Adrenal gland (tissue), 5 donors: ENCODE results near the gene PTPRN2.

Experiments
- POLR2A ChIP-seq, 2 donors: fragments of 450-650 bp; IDR thresholded peaks; one replicate each; pipeline ENCODE4 v1.6.1; 2017; ENCODE audit warnings: antibody characterized with exemption in 2 of 2, mild to moderate bottlenecking in 2 of 2, moderate library complexity in 1 of 2
- TF ChIP-seq, protein P1 (sequence below), 6 experiments: fragments of 450-650 bp in 4 of 6; fragments of 200-600 bp in 2 of 6; sonication (generic) in 1 of 6; IDR thresholded peaks; 1 replicate in 5 of 6; 2 replicates in 1 of 6; pipeline versions ENCODE4 v1.5.1 to v1.8.0; 2016 to 2021; ENCODE audit warnings: antibody characterized with exemption in 6 of 6, mild to moderate bottlenecking in 2 of 6, moderate library complexity in 1 of 6
- donor health status: DM: no; HTN: no; CAD: no.

DNA sequence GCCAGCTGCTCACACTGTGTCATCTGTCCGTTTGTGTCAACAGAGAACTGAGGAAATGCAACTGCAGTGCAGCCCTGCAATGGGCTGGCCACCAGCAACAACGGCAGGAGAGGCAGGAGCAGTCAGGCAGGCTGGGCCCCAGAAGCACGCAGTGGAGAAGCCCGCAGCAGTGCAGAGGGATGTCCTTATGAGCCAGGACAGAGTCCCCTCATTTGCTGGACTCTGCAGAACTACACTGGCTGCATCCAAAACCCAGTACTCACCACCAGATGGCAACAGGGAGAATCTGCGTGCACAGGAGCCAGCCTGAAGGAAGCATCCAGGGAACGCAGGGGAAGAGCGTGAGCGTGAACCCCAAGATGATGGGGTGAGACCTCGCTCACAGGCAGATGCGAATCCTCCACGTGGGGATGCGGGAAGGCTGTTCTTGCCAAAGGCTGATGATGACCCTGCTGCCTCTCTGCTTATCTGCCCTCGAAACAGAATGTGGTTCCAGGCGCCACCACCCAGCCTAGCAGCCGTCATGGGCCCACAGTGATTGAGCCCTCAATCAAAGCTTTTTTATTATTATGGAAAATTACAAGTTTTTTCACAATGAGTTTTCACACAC is 232.1 kb downstream of the PTPRN2 start:
- no peak for TF ChIP-seq POLR2A (IDR thresholded peaks at IDR 0.05)
- TF ChIP-seq, protein P1, sequence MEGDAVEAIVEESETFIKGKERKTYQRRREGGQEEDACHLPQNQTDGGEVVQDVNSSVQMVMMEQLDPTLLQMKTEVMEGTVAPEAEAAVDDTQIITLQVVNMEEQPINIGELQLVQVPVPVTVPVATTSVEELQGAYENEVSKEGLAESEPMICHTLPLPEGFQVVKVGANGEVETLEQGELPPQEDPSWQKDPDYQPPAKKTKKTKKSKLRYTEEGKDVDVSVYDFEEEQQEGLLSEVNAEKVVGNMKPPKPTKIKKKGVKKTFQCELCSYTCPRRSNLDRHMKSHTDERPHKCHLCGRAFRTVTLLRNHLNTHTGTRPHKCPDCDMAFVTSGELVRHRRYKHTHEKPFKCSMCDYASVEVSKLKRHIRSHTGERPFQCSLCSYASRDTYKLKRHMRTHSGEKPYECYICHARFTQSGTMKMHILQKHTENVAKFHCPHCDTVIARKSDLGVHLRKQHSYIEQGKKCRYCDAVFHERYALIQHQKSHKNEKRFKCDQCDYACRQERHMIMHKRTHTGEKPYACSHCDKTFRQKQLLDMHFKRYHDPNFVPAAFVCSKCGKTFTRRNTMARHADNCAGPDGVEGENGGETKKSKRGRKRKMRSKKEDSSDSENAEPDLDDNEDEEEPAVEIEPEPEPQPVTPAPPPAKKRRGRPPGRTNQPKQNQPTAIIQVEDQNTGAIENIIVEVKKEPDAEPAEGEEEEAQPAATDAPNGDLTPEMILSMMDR (IDR thresholded peaks at IDR 0.05) = no peak
